ENCODE data around the gene DLEU7. TPM values are rescaled to one million over a fixed set of nuclear protein-coding genes. Genes with fewer than 3 reads are reported as not detected.

DLEU7 gene
- total RNA-seq, 4 donors from 2014 or later: 1.1 TPM; not detected in 3

DNA sequence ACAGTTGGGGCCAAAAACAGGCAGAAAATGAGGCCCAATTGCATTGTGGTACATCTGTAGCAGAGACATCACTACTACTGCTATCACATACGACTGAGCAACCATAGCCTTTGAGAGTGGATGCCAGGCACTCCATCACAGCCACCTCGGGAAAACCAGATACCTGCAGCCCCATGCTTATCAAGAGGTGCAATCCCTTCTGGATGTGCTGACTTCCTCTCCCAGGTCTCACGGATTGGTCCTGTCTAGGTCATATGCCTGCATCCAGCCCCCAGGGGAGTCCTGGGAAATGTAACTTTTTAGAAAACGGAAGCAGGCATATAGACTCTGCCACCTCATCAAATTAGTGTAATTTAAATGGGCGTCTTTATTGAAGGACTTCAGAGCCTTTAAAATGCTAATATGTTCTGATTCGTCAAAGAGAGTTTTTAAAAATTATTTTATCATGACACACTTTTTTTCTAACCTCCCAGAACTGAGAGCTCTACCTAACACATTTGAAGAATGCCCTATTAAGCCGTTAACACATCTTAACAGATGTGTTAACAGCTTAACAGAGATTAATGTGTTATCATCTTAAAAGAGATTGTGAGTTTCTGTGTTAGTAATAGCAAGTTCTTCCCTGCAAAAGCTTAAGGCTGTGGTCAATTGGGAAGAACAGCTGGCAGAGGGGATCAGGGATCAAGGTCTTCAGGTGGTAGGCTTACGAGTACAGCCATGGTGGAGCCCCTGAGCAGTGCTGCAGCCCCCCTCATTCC lies 63.9 kb downstream of the DLEU7 start:
- H3K4me1 ChIP-seq: no peaks in the 10 kb centered on the region
- whole genome bisulfite sequencing, 2 donors (ENCODE audit: low coverage in 1 of 2): 79 to 95% methylated on average over 6 to 8 of the region's 8 CpGs
- H3K4me3 ChIP-seq: no peak overlapping the region
- H3K27me3 ChIP-seq: no peaks in the 10 kb centered on the region
- no peak for ATAC-seq
- no peaks in the 10 kb centered on the region for H3K36me3 ChIP-seq
- TF ChIP-seq POLR2A (IDR thresholded peaks at IDR 0.05): no peak
- no peak for TF ChIP-seq POLR2AphosphoS5 (IDR thresholded peaks at IDR 0.05)
- TF ChIP-seq, protein P1, sequence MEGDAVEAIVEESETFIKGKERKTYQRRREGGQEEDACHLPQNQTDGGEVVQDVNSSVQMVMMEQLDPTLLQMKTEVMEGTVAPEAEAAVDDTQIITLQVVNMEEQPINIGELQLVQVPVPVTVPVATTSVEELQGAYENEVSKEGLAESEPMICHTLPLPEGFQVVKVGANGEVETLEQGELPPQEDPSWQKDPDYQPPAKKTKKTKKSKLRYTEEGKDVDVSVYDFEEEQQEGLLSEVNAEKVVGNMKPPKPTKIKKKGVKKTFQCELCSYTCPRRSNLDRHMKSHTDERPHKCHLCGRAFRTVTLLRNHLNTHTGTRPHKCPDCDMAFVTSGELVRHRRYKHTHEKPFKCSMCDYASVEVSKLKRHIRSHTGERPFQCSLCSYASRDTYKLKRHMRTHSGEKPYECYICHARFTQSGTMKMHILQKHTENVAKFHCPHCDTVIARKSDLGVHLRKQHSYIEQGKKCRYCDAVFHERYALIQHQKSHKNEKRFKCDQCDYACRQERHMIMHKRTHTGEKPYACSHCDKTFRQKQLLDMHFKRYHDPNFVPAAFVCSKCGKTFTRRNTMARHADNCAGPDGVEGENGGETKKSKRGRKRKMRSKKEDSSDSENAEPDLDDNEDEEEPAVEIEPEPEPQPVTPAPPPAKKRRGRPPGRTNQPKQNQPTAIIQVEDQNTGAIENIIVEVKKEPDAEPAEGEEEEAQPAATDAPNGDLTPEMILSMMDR (IDR thresholded peaks at IDR 0.05): no peak
- no peak for TF ChIP-seq EP300 (IDR thresholded peaks at IDR 0.05)
- H3K27ac ChIP-seq: no peak overlapping the region
- H3K9me3 ChIP-seq: peaks cover 0 to 13% (median 0%) of the 10 kb centered on the region in 3 donors

Small RNA genes within 50 kb of the gene (small RNA-seq; reads per million reads assigned to genes)
- 0.74 to 1.4 (median 0.91) reads per million in 4 donors for gene RNA5SP28

Other genes starting within 250 kb of the DLEU7 start
- 10 to 100 TPM; 31.6 to 76.5 (median 51.6) TPM for gene RNASEH2B, start 66.1 kb upstream of the DLEU7 start, total RNA-seq

All from gastroesophageal sphincter (tissue), 4 donors.